SK-N-MC (cell line): ENCODE measurements around the gene SLC9A7.

Source experiments
- EZH2 ChIP-seq: fragments of 200-600 bp; sonication (generic); IDR thresholded peaks from one replicate; pipeline ENCODE4 v1.6.1; 2017; ENCODE audit warnings: antibody characterized with exemption
- FOXP2 ChIP-seq: optimal IDR thresholded peaks from 2 replicates; pipeline ENCODE3; 2011; ENCODE audit warnings: mild to moderate bottlenecking, moderate library complexity; ENCODE audit not compliant: insufficient read depth; ENCODE audit errors: extremely low read length, control extremely low read depth
- POLR2AphosphoS5 ChIP-seq: IDR thresholded peaks from 2 replicates; pipeline ENCODE4 v1.6.1; 2012; ENCODE audit warnings: mild to moderate bottlenecking, low read depth, low read length, borderline replicate concordance

- TF ChIP-seq EZH2 (no peak), POLR2AphosphoS5 (no peak), FOXP2 (no peak)
Measured at GRCh38 chrX:46648660-46649059, 110.3 kb downstream of the SLC9A7 start.
